Peyer's patch (tissue), 4 donors: Measurements from ENCODE around the gene EFTUD2.

Experiments
- POLR2A ChIP-seq, 2 donors: fragments of 450-650 bp; IDR thresholded peaks; one replicate each; pipeline ENCODE4 v1.5.1; 2017; ENCODE audit warnings: antibody characterized with exemption in 2 of 2, mild to moderate bottlenecking in 2 of 2, moderate library complexity in 2 of 2
- TF ChIP-seq, protein P1 (sequence below), 6 experiments: fragments of 450-650 bp in 4 of 6; fragments of 200-600 bp in 2 of 6; sonication (generic) in 1 of 6; IDR thresholded peaks; one replicate each; pipeline ENCODE4 v1.5.1; 2017 to 2019; ENCODE audit warnings: antibody characterized with exemption in 6 of 6, mild to moderate bottlenecking in 3 of 6, moderate library complexity in 1 of 6

DNA sequence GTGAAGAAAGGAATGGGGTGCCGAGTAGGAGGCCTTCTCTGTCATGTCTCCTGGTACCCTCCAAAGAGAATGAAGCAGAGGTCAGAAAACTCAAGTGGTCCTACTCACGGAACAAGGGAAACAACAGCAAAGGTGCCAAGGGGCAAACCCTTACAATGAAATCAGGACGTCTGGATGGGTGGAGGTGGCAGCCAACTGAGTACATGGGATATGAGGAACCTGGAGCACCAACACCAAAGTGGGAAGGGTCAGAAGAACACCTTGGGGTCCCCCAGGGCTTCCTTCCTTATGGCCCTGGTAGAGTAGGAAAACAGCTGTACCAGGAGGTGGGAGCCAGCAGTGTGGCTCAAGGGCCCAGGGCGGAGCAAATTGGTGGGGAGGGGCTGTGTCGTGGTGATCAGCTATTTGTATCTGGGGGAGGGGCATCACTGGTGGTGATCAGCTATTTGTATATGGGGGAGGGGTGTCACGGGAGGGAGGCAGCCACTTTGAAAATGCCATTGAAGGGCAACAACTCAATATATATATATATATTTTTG is 50.9 kb downstream of the EFTUD2 start:
- TF ChIP-seq, protein P1, sequence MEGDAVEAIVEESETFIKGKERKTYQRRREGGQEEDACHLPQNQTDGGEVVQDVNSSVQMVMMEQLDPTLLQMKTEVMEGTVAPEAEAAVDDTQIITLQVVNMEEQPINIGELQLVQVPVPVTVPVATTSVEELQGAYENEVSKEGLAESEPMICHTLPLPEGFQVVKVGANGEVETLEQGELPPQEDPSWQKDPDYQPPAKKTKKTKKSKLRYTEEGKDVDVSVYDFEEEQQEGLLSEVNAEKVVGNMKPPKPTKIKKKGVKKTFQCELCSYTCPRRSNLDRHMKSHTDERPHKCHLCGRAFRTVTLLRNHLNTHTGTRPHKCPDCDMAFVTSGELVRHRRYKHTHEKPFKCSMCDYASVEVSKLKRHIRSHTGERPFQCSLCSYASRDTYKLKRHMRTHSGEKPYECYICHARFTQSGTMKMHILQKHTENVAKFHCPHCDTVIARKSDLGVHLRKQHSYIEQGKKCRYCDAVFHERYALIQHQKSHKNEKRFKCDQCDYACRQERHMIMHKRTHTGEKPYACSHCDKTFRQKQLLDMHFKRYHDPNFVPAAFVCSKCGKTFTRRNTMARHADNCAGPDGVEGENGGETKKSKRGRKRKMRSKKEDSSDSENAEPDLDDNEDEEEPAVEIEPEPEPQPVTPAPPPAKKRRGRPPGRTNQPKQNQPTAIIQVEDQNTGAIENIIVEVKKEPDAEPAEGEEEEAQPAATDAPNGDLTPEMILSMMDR (IDR thresholded peaks at IDR 0.05): no peak
- no peak for TF ChIP-seq POLR2A (IDR thresholded peaks at IDR 0.05)
